HFF-Myc (cell line): ENCODE data around the gene TPSD1.

Experiments used
- DNase-seq: peaks from one replicate; pipeline ENCODE4 v3.0.0-alpha.2; 2011; ENCODE audit warnings: low read depth; ENCODE audit errors: extremely low read depth
- H3K4me3 ChIP-seq: replicated peaks from 2 replicates; pipeline ENCODE4 v1.5.1; 2011; ENCODE audit warnings: low read depth, mild to moderate bottlenecking, control low read depth, low read length
- CTCF ChIP-seq: IDR thresholded peaks from 2 replicates; pipeline ENCODE4 v1.5.1; 2012; ENCODE audit warnings: mild to moderate bottlenecking, low read depth, low read length, control low read depth; ENCODE audit errors: missing control alignments

TPSD1 gene

DNA sequence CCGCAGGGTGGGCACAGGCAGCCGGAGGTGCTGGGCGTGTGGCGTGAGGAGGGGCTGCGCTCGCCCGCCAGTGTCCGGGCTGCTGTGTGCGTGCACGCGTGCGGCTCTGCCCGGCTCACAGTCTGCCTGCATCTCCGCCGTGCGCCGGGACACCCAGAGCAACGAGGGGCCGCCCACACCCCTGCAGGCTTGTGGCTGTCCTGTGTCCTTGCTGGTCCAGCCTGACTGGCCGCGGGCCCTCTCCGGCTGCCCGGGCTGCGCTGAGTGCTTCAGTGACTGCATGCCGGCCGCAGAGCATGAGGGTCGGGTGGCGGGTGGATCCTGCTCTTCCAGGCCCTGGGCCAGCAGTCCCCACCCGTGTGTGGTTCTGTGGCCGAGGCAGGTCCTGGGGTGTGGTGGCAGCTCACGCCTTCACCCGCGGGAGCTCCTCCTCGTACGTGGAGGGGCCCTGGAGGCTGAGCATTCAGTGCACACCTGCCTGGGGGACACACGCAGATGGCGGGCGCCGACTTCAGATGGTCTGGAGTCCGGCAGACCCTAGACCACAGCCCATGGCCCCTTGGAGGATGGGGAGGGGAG, 43.2 kb upstream of the TPSD1 start:
- no peak for DNase-seq
- H3K4me3 ChIP-seq = no peak overlapping the region
- TF ChIP-seq CTCF = no peak

DNA sequence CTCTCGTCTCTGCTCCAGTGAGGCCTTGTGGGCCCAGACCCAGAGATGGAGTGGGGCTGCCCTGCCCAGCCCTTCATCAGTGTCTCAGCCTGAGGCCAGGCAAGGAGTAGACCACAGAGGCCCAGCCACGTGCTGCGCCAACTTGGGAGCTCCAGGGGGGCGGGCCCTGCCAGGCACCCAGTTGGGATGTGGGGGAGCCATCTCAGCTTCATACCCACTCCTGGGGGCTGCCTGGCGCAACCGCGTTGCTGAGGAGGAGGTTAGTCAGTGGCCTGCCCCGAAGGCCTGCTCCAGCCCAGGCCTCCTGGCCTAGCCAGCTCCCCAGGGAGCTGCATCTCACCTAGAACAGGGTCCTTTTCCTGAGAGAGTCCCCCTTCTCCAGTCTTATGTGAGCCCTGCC, 42.6 kb upstream of the TPSD1 start:
- DNase-seq = no peak
- no peak for TF ChIP-seq CTCF

GRCh38 chr16:1213796-1214372, 42.0 kb upstream of the TPSD1 start:
- H3K4me3 ChIP-seq = no peak overlapping the region
- DNase-seq = no peak
- TF ChIP-seq CTCF = no peak

More for the DNA sequence above, 42.6 kb upstream of the TPSD1 start:
- no peak overlapping the region for H3K4me3 ChIP-seq

- no peak overlapping the region for H3K4me3 ChIP-seq
- no peak for DNase-seq
- TF ChIP-seq CTCF = no peak
These were observed 41.1 kb upstream of the TPSD1 start for GRCh38 chr16:1214719-1215118.

DNA sequence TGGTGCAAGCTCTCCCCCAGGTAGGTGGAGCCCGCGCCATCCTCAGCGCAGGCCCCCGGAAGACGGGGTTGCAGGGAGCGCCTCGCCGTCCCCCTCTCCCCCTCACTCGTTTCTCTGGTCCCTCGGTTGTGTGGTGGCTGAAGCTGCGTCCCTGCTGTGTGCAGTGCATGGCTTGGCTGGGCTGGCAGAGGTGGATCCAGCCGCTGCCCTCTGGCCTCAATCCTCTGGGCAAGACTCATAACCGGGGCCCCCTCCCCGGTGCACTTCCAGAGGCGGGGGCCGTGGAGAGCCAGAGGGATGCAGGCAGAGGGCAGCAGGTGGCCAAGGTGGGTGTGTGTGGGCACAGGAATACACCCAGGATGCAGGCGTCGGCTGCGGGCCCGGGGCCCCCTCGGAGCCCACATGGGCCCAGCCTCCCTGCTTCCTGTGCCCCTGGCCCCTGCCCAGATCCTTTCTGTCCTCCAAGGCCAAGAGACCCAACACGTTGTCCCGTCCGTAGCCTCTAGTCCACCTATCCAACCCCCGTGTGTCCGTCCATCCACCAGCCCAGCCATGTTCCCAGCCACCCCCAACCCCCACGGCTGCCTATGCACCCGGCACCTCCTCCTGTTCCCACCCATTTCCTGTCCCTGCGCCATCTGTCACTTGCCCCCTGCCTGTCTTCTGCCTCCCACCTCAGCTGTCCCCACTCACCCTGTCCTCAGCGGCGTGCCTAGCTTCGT, 40.1 kb upstream of the TPSD1 start:
- TF ChIP-seq CTCF = no peak
- DNase-seq = no peak
- no peak overlapping the region for H3K4me3 ChIP-seq

DNA sequence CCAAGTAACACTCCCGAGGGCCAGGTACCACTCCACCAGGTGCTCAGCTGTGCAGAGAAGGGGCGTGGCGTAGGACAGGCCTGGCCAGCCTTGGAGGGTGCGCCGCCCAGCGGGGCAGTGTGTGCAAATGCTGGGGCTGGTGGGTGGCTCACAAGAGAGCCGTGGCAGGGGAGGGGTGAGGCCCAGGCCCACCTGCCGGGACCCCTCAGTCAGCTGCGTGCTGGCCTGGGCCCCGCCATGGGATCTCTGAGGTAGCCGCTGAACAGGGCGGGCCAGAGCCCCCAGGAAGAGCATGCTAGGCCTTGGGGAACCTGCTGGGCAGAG, 39.6 kb upstream of the TPSD1 start:
- no peak for DNase-seq
- no peak overlapping the region for H3K4me3 ChIP-seq
- TF ChIP-seq CTCF = no peak
